ENCODE data around the gene CLNS1A.
"Not testable (repeated sequence)": the region's sequence is repeated elsewhere in the genome, so short reads cannot be mapped to it uniquely, and the experiment has no call there.

The CLNS1A gene

GRCh38 chr11:77619576-77620198 is 17.9 kb downstream of the CLNS1A start:
- DNase-seq (ENCODE audit: low read depth): peak; percentile 74

- DNase-seq (ENCODE audit: low read depth): peak; percentile 30
Measured at GRCh38 chr11:77617892-77618291, 19.7 kb downstream of the CLNS1A start.

- no peak for DNase-seq (ENCODE audit: low read depth)
Measured at GRCh38 chr11:77611921-77612320, 25.7 kb downstream of the CLNS1A start.

- no peak for DNase-seq (ENCODE audit: low read depth)
Measured at GRCh38 chr11:77609234-77609633, 28.4 kb downstream of the CLNS1A start.

GRCh38 chr11:77604281-77604680 is 33.3 kb downstream of the CLNS1A start:
- no peak for DNase-seq (ENCODE audit: low read depth)

- DNase-seq (ENCODE audit: low read depth): peak; percentile 93
Measured at GRCh38 chr11:77602381-77603088, 35.1 kb downstream of the CLNS1A start.

GRCh38 chr11:77598195-77598594 is 39.4 kb downstream of the CLNS1A start:
- DNase-seq (ENCODE audit: low read depth): no peak

GRCh38 chr11:77596626-77597025 is 41.0 kb downstream of the CLNS1A start:
- peak; percentile 37 for DNase-seq (ENCODE audit: low read depth)

- DNase-seq (ENCODE audit: low read depth): no peak
Measured at GRCh38 chr11:77593883-77594282, 43.7 kb downstream of the CLNS1A start.

GRCh38 chr11:77592727-77593126 is 44.9 kb downstream of the CLNS1A start:
- no peak for DNase-seq (ENCODE audit: low read depth)

- DNase-seq (ENCODE audit: low read depth): peak; percentile 53
Measured at GRCh38 chr11:77590194-77590782, 47.3 kb downstream of the CLNS1A start.

- DNase-seq (ENCODE audit: low read depth): peak; percentile 86
Measured at GRCh38 chr11:77589521-77590193, 47.9 kb downstream of the CLNS1A start, which contains the start of gene AQP11. TSS of gene AQP11 (plus strand) at chr11:77589953. CDS start at chr11:77589993, 40 bp downstream.

- DNase-seq (ENCODE audit: low read depth): no peak
Measured at GRCh38 chr11:77589181-77589520, 48.4 kb downstream of the CLNS1A start.

- DNase-seq (ENCODE audit: low read depth): peak; percentile 72
Measured at GRCh38 chr11:77580712-77581337, 56.8 kb downstream of the CLNS1A start.

- DNase-seq (ENCODE audit: low read depth): not testable (repeated sequence)
Measured at GRCh38 chr11:77575428-77575827, 62.2 kb downstream of the CLNS1A start.

GRCh38 chr11:77570896-77571295 is 66.7 kb downstream of the CLNS1A start:
- not testable (repeated sequence) for DNase-seq (ENCODE audit: low read depth)

GRCh38 chr11:77569676-77570070 is 67.9 kb downstream of the CLNS1A start:
- no peak for DNase-seq (ENCODE audit: low read depth)

- DNase-seq (ENCODE audit: low read depth): no peak
Measured at GRCh38 chr11:77568916-77569675, 68.5 kb downstream of the CLNS1A start.

- DNase-seq (ENCODE audit: low read depth): no peak
Measured at GRCh38 chr11:77568306-77568705, 69.3 kb downstream of the CLNS1A start.
